Transverse colon (tissue), 4 donors: ENCODE data around the gene GALNT13.

ENCODE experiments used
- POLR2AphosphoS5 ChIP-seq, 3 donors: sonication (generic); formaldehyde crosslinking; IDR thresholded peaks; one replicate each; pipeline ENCODE4 v1.6.1; 2016; ENCODE audit warnings: antibody characterized with exemption in 3 of 3
- TF ChIP-seq, protein P1 (sequence below), 5 experiments: fragments of 200-600 bp in 3 of 5; fragments of 450-650 bp in 2 of 5; sonication (generic) in 3 of 5; IDR thresholded peaks; 1 replicate in 2 of 5; 2 replicates in 3 of 5; pipeline ENCODE4 v1.5.1; 2016 to 2017; ENCODE audit warnings: antibody characterized with exemption in 5 of 5, inconsistent platforms in 3 of 5, mild to moderate bottlenecking in 2 of 5, moderate library complexity in 1 of 5

DNA sequence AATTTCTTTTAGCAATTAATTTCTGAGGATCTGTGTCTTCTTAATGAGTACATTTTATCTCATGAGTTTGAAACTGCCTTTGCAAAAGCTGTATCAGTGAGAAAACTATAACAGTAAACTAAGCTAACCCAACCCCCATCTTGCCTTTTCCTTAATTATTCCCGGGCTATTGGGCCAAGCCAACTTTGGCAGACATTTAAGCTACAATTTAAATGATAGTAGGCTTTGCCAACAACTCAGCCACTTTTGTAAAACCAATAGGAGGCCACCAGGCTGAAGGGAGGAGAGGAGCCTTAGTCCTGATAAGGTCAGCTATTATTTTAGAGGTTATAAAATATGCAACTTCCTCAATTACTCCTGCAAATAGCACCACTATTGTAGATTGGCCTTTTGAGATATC, 608.8 kb downstream of the GALNT13 start:
- TF ChIP-seq POLR2AphosphoS5 (IDR thresholded peaks at IDR 0.05): no peak
- TF ChIP-seq, protein P1, sequence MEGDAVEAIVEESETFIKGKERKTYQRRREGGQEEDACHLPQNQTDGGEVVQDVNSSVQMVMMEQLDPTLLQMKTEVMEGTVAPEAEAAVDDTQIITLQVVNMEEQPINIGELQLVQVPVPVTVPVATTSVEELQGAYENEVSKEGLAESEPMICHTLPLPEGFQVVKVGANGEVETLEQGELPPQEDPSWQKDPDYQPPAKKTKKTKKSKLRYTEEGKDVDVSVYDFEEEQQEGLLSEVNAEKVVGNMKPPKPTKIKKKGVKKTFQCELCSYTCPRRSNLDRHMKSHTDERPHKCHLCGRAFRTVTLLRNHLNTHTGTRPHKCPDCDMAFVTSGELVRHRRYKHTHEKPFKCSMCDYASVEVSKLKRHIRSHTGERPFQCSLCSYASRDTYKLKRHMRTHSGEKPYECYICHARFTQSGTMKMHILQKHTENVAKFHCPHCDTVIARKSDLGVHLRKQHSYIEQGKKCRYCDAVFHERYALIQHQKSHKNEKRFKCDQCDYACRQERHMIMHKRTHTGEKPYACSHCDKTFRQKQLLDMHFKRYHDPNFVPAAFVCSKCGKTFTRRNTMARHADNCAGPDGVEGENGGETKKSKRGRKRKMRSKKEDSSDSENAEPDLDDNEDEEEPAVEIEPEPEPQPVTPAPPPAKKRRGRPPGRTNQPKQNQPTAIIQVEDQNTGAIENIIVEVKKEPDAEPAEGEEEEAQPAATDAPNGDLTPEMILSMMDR (IDR thresholded peaks at IDR 0.05): no peak
